ENCODE measurements around the gene C1orf159.

- TF ChIP-seq, protein P1, sequence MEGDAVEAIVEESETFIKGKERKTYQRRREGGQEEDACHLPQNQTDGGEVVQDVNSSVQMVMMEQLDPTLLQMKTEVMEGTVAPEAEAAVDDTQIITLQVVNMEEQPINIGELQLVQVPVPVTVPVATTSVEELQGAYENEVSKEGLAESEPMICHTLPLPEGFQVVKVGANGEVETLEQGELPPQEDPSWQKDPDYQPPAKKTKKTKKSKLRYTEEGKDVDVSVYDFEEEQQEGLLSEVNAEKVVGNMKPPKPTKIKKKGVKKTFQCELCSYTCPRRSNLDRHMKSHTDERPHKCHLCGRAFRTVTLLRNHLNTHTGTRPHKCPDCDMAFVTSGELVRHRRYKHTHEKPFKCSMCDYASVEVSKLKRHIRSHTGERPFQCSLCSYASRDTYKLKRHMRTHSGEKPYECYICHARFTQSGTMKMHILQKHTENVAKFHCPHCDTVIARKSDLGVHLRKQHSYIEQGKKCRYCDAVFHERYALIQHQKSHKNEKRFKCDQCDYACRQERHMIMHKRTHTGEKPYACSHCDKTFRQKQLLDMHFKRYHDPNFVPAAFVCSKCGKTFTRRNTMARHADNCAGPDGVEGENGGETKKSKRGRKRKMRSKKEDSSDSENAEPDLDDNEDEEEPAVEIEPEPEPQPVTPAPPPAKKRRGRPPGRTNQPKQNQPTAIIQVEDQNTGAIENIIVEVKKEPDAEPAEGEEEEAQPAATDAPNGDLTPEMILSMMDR (IDR thresholded peaks at IDR 0.05) = no peak
- TF ChIP-seq POLR2A (IDR thresholded peaks at IDR 0.05) = no peak
These were observed 73.1 kb downstream of the C1orf159 start for GRCh38 chr1:1042835-1043234.

Measured in esophagus squamous epithelium (tissue), 4 donors.